Nephron (organoid): ENCODE measurements around the gene CCBE1.

Source experiments
- H3K27ac Mint-ChIP-seq, 3 experiments: 2 replicates each; pipeline ENCODE4 v1.8.0; 2020; ENCODE audit warnings: mixed read lengths in 3 of 3, mild to moderate bottlenecking in 2 of 3, moderate library complexity in 1 of 3
- H3K27me3 Mint-ChIP-seq: 2 replicates; pipeline ENCODE4 v1.8.0; 2021; ENCODE audit warnings: low read depth, mild to moderate bottlenecking, moderate library complexity, mixed read lengths
- H3K36me3 Mint-ChIP-seq: 2 replicates; pipeline ENCODE4 v1.8.0; 2020; ENCODE audit warnings: low read depth, mixed read lengths
- H3K4me1 Mint-ChIP-seq: 2 replicates; pipeline ENCODE4 v1.8.0; 2020; ENCODE audit warnings: mixed read lengths
- H3K4me3 Mint-ChIP-seq, 3 experiments: 2 replicates each; pipeline ENCODE4 v1.8.0; 2020; ENCODE audit warnings: mild to moderate bottlenecking in 3 of 3, mixed read lengths in 3 of 3, moderate library complexity in 2 of 3
- H3K9me3 Mint-ChIP-seq: 2 replicates; pipeline ENCODE4 v1.8.0; 2020; ENCODE audit warnings: mixed read lengths
- CTCF ChIP-seq, 3 experiments: fragments of 200-600 bp; sonication (generic); IDR thresholded peaks; one replicate each; pipeline ENCODE4 v1.5.0; 2021; ENCODE audit warnings: antibody characterized with exemption in 3 of 3; ENCODE audit not compliant: unreplicated experiment in 3 of 3

CCBE1 gene

GRCh38 chr18:59454909-59455727 lies 242.1 kb downstream of the CCBE1 start:
- Mint-ChIP-seq H3K36me3 (peaks cover 41% of the 10 kb centered on the region), H3K4me3 (no peak overlapping the region), H3K9me3 (no peaks in the 10 kb centered on the region), H3K27me3 (peaks cover 9% of the 10 kb centered on the region), H3K4me1 (peaks cover 21% of the 10 kb centered on the region), H3K27ac (peak overlapping the region in 2 of 3 experiments; percentile 53 to 56)
- TF ChIP-seq CTCF (IDR thresholded peaks at IDR 0.05; ENCODE audit: unreplicated experiment in 3 of 3): no peak

GRCh38 chr18:59453468-59453961 lies 243.7 kb downstream of the CCBE1 start:
- H3K4me1 Mint-ChIP-seq: peaks cover 11% of the 10 kb centered on the region
- no peaks in the 10 kb centered on the region for H3K9me3 Mint-ChIP-seq
- peak overlapping the region in 1 of 3 experiments; percentile 24 for H3K27ac Mint-ChIP-seq
- H3K36me3 Mint-ChIP-seq: peaks cover 45% of the 10 kb centered on the region
- no peak for TF ChIP-seq CTCF (IDR thresholded peaks at IDR 0.05; ENCODE audit: unreplicated experiment in 3 of 3)
- no peak overlapping the region for H3K4me3 Mint-ChIP-seq
- peaks cover 9% of the 10 kb centered on the region for H3K27me3 Mint-ChIP-seq

- Mint-ChIP-seq H3K36me3 (peaks cover 53% of the 10 kb centered on the region), H3K4me3 (no peak overlapping the region), H3K27me3 (peaks cover 8% of the 10 kb centered on the region), H3K4me1 (peaks cover 11% of the 10 kb centered on the region), H3K27ac (no peak overlapping the region), H3K9me3 (peaks cover 2% of the 10 kb centered on the region)
- no peak for TF ChIP-seq CTCF (IDR thresholded peaks at IDR 0.05; ENCODE audit: unreplicated experiment in 3 of 3)
Measured at GRCh38 chr18:59451963-59452362, 245.3 kb downstream of the CCBE1 start.

- no peak for TF ChIP-seq CTCF (IDR thresholded peaks at IDR 0.05; ENCODE audit: unreplicated experiment in 3 of 3)
- Mint-ChIP-seq H3K27me3 (peaks cover 5% of the 10 kb centered on the region), H3K27ac (no peak overlapping the region), H3K9me3 (peaks cover 2% of the 10 kb centered on the region), H3K36me3 (peaks cover 58% of the 10 kb centered on the region), H3K4me3 (no peak overlapping the region), H3K4me1 (peaks cover 10% of the 10 kb centered on the region)
Measured at GRCh38 chr18:59451073-59451472, 246.2 kb downstream of the CCBE1 start.

- no peak for TF ChIP-seq CTCF (IDR thresholded peaks at IDR 0.05; ENCODE audit: unreplicated experiment in 3 of 3)
- H3K27me3 Mint-ChIP-seq: peaks cover 3% of the 10 kb centered on the region
- peaks cover 6% of the 10 kb centered on the region for H3K9me3 Mint-ChIP-seq
- no peak overlapping the region for H3K27ac Mint-ChIP-seq
- no peaks in the 10 kb centered on the region for H3K4me1 Mint-ChIP-seq
- no peak overlapping the region for H3K4me3 Mint-ChIP-seq
- H3K36me3 Mint-ChIP-seq: peaks cover 72% of the 10 kb centered on the region
Measured at GRCh38 chr18:59448546-59448945, 248.7 kb downstream of the CCBE1 start.

GRCh38 chr18:59446012-59446411 lies 251.2 kb downstream of the CCBE1 start:
- Mint-ChIP-seq H3K4me3 (no peak overlapping the region), H3K27me3 (peaks cover 3% of the 10 kb centered on the region), H3K9me3 (peaks cover 17% of the 10 kb centered on the region), H3K4me1 (no peaks in the 10 kb centered on the region), H3K27ac (no peak overlapping the region), H3K36me3 (peaks cover 71% of the 10 kb centered on the region)
- no peak for TF ChIP-seq CTCF (IDR thresholded peaks at IDR 0.05; ENCODE audit: unreplicated experiment in 3 of 3)
